Cardiac septum (tissue), 1 donor: ENCODE measurements around the gene AIRE. TPM values are rescaled to one million over a fixed set of nuclear protein-coding genes. Genes with fewer than 3 reads are reported as not detected.
"Not testable (repeated sequence)": the region's sequence is repeated elsewhere in the genome, so short reads cannot be mapped to it uniquely, and the experiment has no call there.

Experiments used
- DNase-seq: peaks from one replicate; pipeline ENCODE4 v3.0.0-alpha.2; 2020; ENCODE audit warnings: low spot score
- intact Hi-C: fragments of 100-400 bp; cut with DNase I; formaldehyde crosslinking; loops from one replicate; pipeline ENCODE4 v1.14.0; 2022
- total RNA-seq: library from RNA; stranded (reverse); fragmentation: NEBNext Ultra II Directional; extraction: Animal tissue kit (Norgen Biotek cat#: 25700); gene quantifications from one replicate; pipeline ENCODE4 v1.2.1, GENCODE V29; 2021
- donor health status: DM: no; HTN: no; CAD: no.

AIRE gene
- total RNA-seq, 1 donor from 2014 or later: 0.11 TPM

- DNase-seq: no peak
- intact Hi-C loops: no loop called here
Measured at GRCh38 chr21:44331209-44331608, 45.5 kb downstream of the AIRE start.

- DNase-seq: no peak
- intact Hi-C loops: no loop called here
Measured at GRCh38 chr21:44331650-44332307, 46.1 kb downstream of the AIRE start.

GRCh38 chr21:44332383-44332782 is 46.7 kb downstream of the AIRE start:
- intact Hi-C loops: no loop called here

GRCh38 chr21:44332965-44333364 is 47.3 kb downstream of the AIRE start:
- no peak for DNase-seq
- intact Hi-C loops: no loop called here

More at GRCh38 chr21:44332383-44332782, 46.7 kb downstream of the AIRE start:
- no peak for DNase-seq

GRCh38 chr21:44333509-44334328 is 48.0 kb downstream of the AIRE start:
- DNase-seq: no peak

GRCh38 chr21:44334329-44335030 is 48.8 kb downstream of the AIRE start:
- DNase-seq: no peak

More at GRCh38 chr21:44333509-44334328, 48.0 kb downstream of the AIRE start:
- intact Hi-C loops: no loop called here

GRCh38 chr21:44335266-44336059 is 49.8 kb downstream of the AIRE start:
- DNase-seq: no peak
- intact Hi-C loops: loop anchor here (5.0 kb wide), 1 partner anchor 122 kb away; the partner anchor contains the start of gene LRRC3

More at GRCh38 chr21:44334329-44335030, 48.8 kb downstream of the AIRE start:
- intact Hi-C loops: loop anchor here (5.0 kb wide), 1 partner anchor 123 kb away; the partner anchor contains the start of gene LRRC3

GRCh38 chr21:44337449-44337848 is 51.8 kb downstream of the AIRE start:
- no peak for DNase-seq
- intact Hi-C loops: loop anchor here (5.0 kb wide), 1 partner anchor 120 kb away; the partner anchor contains the start of gene LRRC3

GRCh38 chr21:44337941-44338895 is 52.5 kb downstream of the AIRE start:
- DNase-seq: no peak
- intact Hi-C loops: loop anchor here (5.0 kb wide), 1 partner anchor 119 kb away; the partner anchor contains the start of gene LRRC3

GRCh38 chr21:44338971-44339910 is 53.6 kb downstream of the AIRE start, which contains the start of gene CFAP410:
CFAP410 (minus strand) TSS chr21:44339390; CDS start chr21:44339194, 196 bp downstream.
- intact Hi-C loops: loop anchor here (5.0 kb wide), 1 partner anchor 118 kb away; the partner anchor contains the start of gene LRRC3
- peak; percentile 96 for DNase-seq

GRCh38 chr21:44341726-44342458 is 56.2 kb downstream of the AIRE start:
- intact Hi-C loops, DNase-seq: not testable (repeated sequence)

GRCh38 chr21:44342981-44343380 is 57.3 kb downstream of the AIRE start:
- intact Hi-C loops, DNase-seq: not testable (repeated sequence)

- intact Hi-C loops: no loop called here
- no peak for DNase-seq
Measured at GRCh38 chr21:44344541-44345183, 59.0 kb downstream of the AIRE start.

- intact Hi-C loops: no loop called here
- no peak for DNase-seq
Measured at GRCh38 chr21:44345495-44345894, 59.8 kb downstream of the AIRE start.

- intact Hi-C loops: no loop called here
- DNase-seq: no peak
Measured at GRCh38 chr21:44347911-44348451, 62.3 kb downstream of the AIRE start.
